Stomach (tissue), 9 donors: ENCODE data around the gene KRTAP12-2. TPM values are rescaled to one million over a fixed set of nuclear protein-coding genes. Genes with fewer than 3 reads are reported as not detected.
"Not testable (repeated sequence)": the region's sequence is repeated elsewhere in the genome, so short reads cannot be mapped to it uniquely, and the experiment has no call there.

Experiments used
- DNase-seq, 2 donors: peaks; one replicate each; pipeline versions ENCODE4 v3.0.0 to v3.0.0-alpha.2; 2013 to 2019
- H3K27ac ChIP-seq, 5 donors: fragments of 200-600 bp in 4 of 5; sonication (generic) in 4 of 5; one replicate each; pipeline ENCODE4 v1.5.1; 2013 to 2019; ENCODE audit warnings: mild to moderate bottlenecking in 1 of 5, moderate library complexity in 1 of 5
- H3K27me3 ChIP-seq, 3 donors: fragments of 200-600 bp; sonication (generic); one replicate each; pipeline ENCODE4 v1.5.1; 2017 to 2019; ENCODE audit warnings: mixed run types in 1 of 3
- H3K36me3 ChIP-seq, 4 donors: fragments of 200-600 bp; sonication (generic); 1 replicate in 3 of 4; 2 replicates in 1 of 4; pipeline ENCODE4 v1.5.1; 2016 to 2019
- H3K4me1 ChIP-seq, 4 donors: fragments of 200-600 bp; sonication (generic); one replicate each; pipeline ENCODE4 v1.5.1; 2016 to 2019
- H3K4me3 ChIP-seq, 4 donors: fragments of 200-600 bp; sonication (generic) in 3 of 4; one replicate each; pipeline ENCODE4 v1.5.1; 2016 to 2019; ENCODE audit warnings: mild to moderate bottlenecking in 1 of 4
- H3K9me3 ChIP-seq, 4 donors: fragments of 200-600 bp; sonication (generic); one replicate each; pipeline ENCODE4 v1.5.1; 2016 to 2019
- EP300 ChIP-seq: sonication (generic); formaldehyde crosslinking; IDR thresholded peaks from one replicate; pipeline ENCODE4 v1.6.1; 2017; ENCODE audit warnings: antibody characterized with exemption
- POLR2A ChIP-seq, 4 donors: fragments of 450-650 bp; IDR thresholded peaks; one replicate each; pipeline ENCODE4 v1.6.1; 2016; ENCODE audit warnings: antibody characterized with exemption in 4 of 4, control low read depth in 2 of 4, mild to moderate bottlenecking in 1 of 4, moderate library complexity in 1 of 4
- POLR2AphosphoS5 ChIP-seq, 3 donors: sonication (generic); formaldehyde crosslinking; IDR thresholded peaks; one replicate each; pipeline ENCODE4 v1.6.1; 2016; ENCODE audit warnings: antibody characterized with exemption in 3 of 3
- WGBS, 5 donors: extraction: QIAGEN DNeasy Blood & Tissue Kit in 3 of 5; methylation state at CpG; one replicate each; pipeline versions ENCODE4 v1.1.5 to v1.1.7; 2013 to 2018; 5-methylcytosine and 5-hydroxymethylcytosine counted together
- intact Hi-C: fragments of 100-400 bp; cut with DNase I; formaldehyde crosslinking; loops from one replicate; pipeline ENCODE4 v1.15.1; 2023; ENCODE audit warnings: low total_unique reads
- polyA plus RNA-seq, 3 donors: library from polyadenylated mRNA; stranded (reverse); fragments of 200-250 nt; gene quantifications; one replicate each; pipeline ENCODE4 v1.2.3, GENCODE V29; 2013
- total RNA-seq, 5 donors: library from RNA; depleted of rRNA; stranded (reverse); fragments of >200 nt; gene quantifications; one replicate each; pipeline versions ENCODE4 v1.1.0 to v1.2.3, GENCODE V29; 2014 to 2016
- TF ChIP-seq, protein P1 (sequence below), 7 experiments: fragments of 450-650 bp in 4 of 7; fragments of 200-600 bp in 3 of 7; sonication (generic) in 3 of 7; IDR thresholded peaks; one replicate each; pipeline ENCODE4 v1.5.1; 2016 to 2019; ENCODE audit warnings: antibody characterized with exemption in 7 of 7, control low read depth in 2 of 7, mild to moderate bottlenecking in 1 of 7
- donor health status: healthy with polysubstance abuse.
- donor health status: Bipolar disorder and iron deficiency.
- donor health status: healthy.

KRTAP12-2 gene
- total and polyA plus RNA-seq, 8 donors = not detected

DNA sequence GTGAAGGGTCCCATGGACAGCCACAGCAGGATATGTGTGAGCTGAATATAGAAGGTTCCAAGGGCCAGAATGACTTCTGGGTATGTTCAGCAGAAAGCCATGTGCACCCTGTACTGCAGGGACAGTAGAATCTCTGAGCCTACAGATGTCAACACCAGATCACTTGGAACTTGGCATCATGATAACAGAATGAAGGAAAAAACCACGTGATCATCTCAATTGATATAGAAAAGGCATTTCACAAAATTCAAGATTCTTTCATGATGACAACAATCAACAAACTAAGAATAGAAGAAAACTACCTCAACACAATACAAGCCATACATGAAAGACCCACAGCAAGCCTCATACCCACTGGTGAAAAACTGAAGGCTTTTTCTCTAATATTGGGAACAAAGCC lies 885 bp upstream of the KRTAP12-2 start:
- Histone ChIP-seq H3K4me1 (no peaks in the 10 kb centered on the region), H3K36me3 (no peaks in the 10 kb centered on the region), H3K9me3 (peaks cover 5 to 38% (median 28%) of the 10 kb centered on the region in 4 donors), H3K27ac (no peak overlapping the region), H3K4me3 (no peak overlapping the region), H3K27me3 (peaks cover 0 to 24% (median 12%) of the 10 kb centered on the region in 3 donors)
- TF ChIP-seq POLR2AphosphoS5 (IDR thresholded peaks at IDR 0.05) (no peak), POLR2A (IDR thresholded peaks at IDR 0.05) (no peak), EP300 (no peak)
- TF ChIP-seq, protein P1, sequence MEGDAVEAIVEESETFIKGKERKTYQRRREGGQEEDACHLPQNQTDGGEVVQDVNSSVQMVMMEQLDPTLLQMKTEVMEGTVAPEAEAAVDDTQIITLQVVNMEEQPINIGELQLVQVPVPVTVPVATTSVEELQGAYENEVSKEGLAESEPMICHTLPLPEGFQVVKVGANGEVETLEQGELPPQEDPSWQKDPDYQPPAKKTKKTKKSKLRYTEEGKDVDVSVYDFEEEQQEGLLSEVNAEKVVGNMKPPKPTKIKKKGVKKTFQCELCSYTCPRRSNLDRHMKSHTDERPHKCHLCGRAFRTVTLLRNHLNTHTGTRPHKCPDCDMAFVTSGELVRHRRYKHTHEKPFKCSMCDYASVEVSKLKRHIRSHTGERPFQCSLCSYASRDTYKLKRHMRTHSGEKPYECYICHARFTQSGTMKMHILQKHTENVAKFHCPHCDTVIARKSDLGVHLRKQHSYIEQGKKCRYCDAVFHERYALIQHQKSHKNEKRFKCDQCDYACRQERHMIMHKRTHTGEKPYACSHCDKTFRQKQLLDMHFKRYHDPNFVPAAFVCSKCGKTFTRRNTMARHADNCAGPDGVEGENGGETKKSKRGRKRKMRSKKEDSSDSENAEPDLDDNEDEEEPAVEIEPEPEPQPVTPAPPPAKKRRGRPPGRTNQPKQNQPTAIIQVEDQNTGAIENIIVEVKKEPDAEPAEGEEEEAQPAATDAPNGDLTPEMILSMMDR (IDR thresholded peaks at IDR 0.05) = no peak
- no peak for DNase-seq
- WGBS, 5 donors = 44 to 88% (median 71%) methylated on average over 1 of the region's 1 CpG
- intact Hi-C loops = no loop called here

DNA sequence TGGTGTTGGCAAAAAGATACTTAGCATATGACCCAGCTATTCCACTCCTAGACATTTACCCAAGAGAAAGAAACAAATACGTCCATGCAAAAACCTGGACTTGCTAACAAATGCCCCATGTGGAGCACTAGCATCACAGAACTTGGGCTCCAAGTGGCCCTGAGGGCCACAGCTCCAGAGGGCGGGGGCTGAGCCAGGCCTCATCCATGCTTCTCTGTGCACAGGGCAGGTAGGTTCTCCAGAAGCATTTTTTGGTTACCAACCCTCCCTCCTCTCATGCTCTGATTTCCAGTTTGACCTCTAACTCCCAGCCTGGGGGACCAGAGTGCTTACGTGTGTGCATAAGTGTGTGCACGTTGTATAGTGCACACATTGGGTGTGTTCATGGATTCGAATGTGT lies 2.0 kb downstream of the KRTAP12-2 start:
- peaks cover 0 to 23% (median 11%) of the 10 kb centered on the region in 3 donors for H3K27me3 ChIP-seq
- peaks cover 0 to 11% (median 2%) of the 10 kb centered on the region in 4 donors for H3K9me3 ChIP-seq
- no peak overlapping the region for H3K4me3 ChIP-seq
- WGBS, 5 donors = 82 to 91% (median 86%) methylated on average over 5 of the region's 5 CpGs
- no peak overlapping the region for H3K27ac ChIP-seq
- no peak for DNase-seq
- intact Hi-C loops = no loop called here
- H3K4me1 ChIP-seq = no peaks in the 10 kb centered on the region
- no peak for TF ChIP-seq POLR2A (IDR thresholded peaks at IDR 0.05)
- TF ChIP-seq EP300 = no peak
- H3K36me3 ChIP-seq = no peaks in the 10 kb centered on the region

DNA sequence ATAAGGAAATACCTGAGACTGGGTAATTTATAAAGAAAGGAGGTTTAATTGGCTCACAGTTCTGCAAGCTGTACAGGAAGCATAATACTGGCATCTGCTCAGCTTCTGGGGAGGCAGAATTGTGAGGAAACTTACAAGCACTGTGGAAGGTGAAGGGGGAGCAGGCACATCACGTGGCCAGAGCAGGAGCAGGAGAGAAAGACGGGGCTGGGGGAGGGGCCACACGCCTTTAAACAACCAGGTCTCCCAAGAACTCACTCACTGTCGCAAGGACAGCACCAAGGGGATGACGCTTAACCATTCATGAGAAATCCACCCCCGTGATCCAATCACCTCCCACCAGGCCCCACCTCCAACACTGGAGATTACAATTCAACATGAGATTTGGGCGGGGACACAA lies 5.2 kb downstream of the KRTAP12-2 start:
- H3K4me1 ChIP-seq, H3K4me3 ChIP-seq, H3K27ac ChIP-seq, DNase-seq, intact Hi-C loops, H3K36me3 ChIP-seq: not testable (repeated sequence)
- Histone ChIP-seq H3K27me3 (peaks cover 0 to 28% (median 9%) of the 10 kb centered on the region in 3 donors), H3K9me3 (peaks cover 0 to 15% (median 9%) of the 10 kb centered on the region in 4 donors)
- 41 to 56% (median 51%) methylated on average over 7 of the region's 7 CpGs for WGBS, 5 donors

DNA sequence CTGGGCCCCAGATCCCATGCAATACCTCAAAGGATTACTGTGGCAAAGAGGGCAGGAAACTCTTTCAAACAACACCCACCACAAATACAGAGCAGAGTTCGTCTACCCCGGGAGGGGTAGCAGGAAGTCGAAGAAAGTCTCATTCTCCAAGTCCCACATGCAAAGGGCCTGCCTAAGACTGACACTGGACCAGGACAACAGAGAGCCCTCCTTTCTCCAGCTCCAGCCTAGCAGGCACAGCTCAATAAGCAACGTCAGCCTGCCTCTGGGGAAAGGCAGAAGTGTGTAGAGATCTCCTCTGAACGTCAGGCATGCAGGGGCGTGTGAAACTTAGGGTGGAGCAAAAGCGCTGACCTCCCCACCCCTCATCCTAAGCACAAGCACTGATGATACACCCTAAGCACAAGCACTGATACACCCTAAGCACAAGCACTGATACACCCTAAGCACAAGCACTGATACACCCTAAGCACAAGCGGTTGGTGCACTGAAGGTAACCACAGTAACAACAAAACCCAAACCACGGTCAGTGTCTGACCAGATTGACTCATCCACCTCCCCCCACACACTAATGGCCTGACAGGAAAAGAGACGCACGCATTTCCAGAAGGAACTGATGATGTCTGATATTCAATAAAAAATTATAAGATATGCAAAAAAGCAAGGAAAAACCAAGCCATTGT lies 7.7 kb downstream of the KRTAP12-2 start:
- no peak overlapping the region for H3K27ac ChIP-seq
- no peaks in the 10 kb centered on the region for H3K36me3 ChIP-seq
- intact Hi-C loops = no loop called here
- 40 to 62% (median 44%) methylated on average over 9 to 11 of the region's 11 CpGs for WGBS, 5 donors
- H3K4me3 ChIP-seq = no peak overlapping the region
- DNase-seq = no peak
- H3K27me3 ChIP-seq = peaks cover 0 to 28% (median 10%) of the 10 kb centered on the region in 3 donors
- peaks cover 0 to 22% (median 11%) of the 10 kb centered on the region in 4 donors for H3K9me3 ChIP-seq
- H3K4me1 ChIP-seq = no peaks in the 10 kb centered on the region
- TF ChIP-seq POLR2A (IDR thresholded peaks at IDR 0.05) (no peak), EP300 (no peak), POLR2AphosphoS5 (IDR thresholded peaks at IDR 0.05) (no peak)
- TF ChIP-seq, protein P1 (IDR thresholded peaks at IDR 0.05) = no peak

DNA sequence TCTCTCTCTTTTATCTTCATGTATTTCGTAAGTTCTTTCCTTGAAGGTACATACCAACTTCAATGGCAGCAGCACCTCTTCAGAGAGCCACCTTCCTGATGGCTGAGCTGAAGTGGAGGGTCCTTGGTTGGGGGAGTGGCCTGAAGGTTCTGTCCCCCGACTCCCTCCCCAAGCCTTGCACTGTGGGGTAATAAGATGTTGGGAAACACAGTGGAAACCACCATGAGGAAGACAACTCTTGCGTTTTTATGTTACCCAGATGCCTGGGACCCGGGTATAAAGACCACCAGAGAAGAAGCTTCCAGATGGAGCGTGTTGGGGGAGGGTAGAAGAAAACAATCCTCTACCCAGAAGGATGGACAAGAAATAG lies 8.2 kb downstream of the KRTAP12-2 start:
- no peak for DNase-seq
- peak overlapping the region in 1 of 5 donors; percentile 57 for H3K27ac ChIP-seq
- peaks cover 0 to 22% (median 11%) of the 10 kb centered on the region in 4 donors for H3K9me3 ChIP-seq
- H3K27me3 ChIP-seq = peaks cover 0 to 31% (median 10%) of the 10 kb centered on the region in 3 donors
- H3K4me1 ChIP-seq = no peaks in the 10 kb centered on the region
- intact Hi-C loops = no loop called here
- no peak overlapping the region for H3K4me3 ChIP-seq
- H3K36me3 ChIP-seq = no peaks in the 10 kb centered on the region
- 77 to 84% (median 80%) methylated on average over 5 of the region's 5 CpGs for WGBS, 5 donors
- TF ChIP-seq EP300 (no peak), POLR2AphosphoS5 (IDR thresholded peaks at IDR 0.05) (no peak), POLR2A (IDR thresholded peaks at IDR 0.05) (no peak)
- TF ChIP-seq, protein P1 (IDR thresholded peaks at IDR 0.05) = no peak
